HG03045 (cell line): ENCODE data around the gene COTL1.
"Not testable (repeated sequence)": the region's sequence is repeated elsewhere in the genome, so short reads cannot be mapped to it uniquely, and the experiment has no call there.

Experiments used
- ATAC-seq: cut with Tn5 transposase; IDR thresholded peaks from one replicate; pipeline ENCODE4 v1.9.1; 2021; ENCODE audit warnings: mild to moderate bottlenecking, moderate library complexity; ENCODE audit not compliant: unreplicated experiment

The COTL1 gene

DNA sequence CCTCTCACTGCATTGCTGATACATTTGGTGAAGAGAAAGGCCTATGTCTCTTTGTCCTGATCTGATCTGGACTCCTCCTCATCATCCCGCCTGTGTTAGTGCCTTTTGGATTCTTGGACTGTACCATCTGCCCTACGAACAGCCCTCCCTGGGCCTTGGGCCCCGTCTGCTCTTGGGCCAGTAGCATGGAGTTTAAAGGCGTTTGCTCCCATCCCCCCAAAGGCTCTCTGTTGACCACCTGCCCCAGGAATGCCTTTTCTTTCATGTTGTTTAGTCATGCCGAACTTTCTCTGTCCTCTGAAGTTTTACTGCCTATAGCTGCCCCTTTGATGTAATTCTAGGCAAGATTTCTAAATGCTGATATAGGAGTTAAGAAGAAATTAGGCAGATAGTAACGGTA is 82.5 kb downstream of the COTL1 start:
- ATAC-seq, result no peak

- ATAC-seq, result no peak
Observed at GRCh38 chr16:84534815-84535214, 83.1 kb downstream of the COTL1 start.

DNA sequence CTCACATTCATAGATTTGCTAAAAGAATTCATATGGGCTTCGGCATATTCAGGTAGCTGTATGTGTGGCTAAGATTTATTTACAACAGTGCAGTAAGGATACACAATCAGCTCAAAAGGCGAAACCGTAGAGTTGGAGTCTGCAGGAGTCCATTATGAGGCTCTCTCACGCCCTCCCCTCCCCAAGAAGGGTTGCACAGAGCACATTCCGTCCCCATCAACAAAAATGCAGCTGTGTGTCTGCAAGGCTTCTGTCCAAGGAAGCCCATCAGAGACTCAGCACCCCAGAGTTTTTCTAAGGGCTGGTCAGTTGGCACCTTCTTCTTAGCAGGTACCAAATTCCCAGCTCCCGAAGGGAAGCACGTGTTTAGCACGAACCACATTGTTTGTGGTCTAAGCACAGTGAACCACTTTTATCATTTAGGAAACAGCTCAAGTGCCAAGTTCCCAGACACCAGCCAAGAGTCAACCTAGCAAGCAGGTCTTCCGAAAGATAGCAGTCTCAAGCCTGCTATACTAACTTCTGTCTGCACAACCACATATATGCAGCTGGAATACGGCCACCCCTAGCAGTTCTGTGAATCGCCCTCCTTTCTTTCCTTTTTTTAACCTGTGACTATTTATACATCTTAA is 84.9 kb downstream of the COTL1 start:
- no peak for ATAC-seq

GRCh38 chr16:84532291-84532724 is 85.6 kb downstream of the COTL1 start:
- ATAC-seq, result no peak

GRCh38 chr16:84531671-84532111 is 86.2 kb downstream of the COTL1 start:
- ATAC-seq, result no peak

GRCh38 chr16:84530590-84530989 is 87.3 kb downstream of the COTL1 start:
- ATAC-seq, result no peak

DNA sequence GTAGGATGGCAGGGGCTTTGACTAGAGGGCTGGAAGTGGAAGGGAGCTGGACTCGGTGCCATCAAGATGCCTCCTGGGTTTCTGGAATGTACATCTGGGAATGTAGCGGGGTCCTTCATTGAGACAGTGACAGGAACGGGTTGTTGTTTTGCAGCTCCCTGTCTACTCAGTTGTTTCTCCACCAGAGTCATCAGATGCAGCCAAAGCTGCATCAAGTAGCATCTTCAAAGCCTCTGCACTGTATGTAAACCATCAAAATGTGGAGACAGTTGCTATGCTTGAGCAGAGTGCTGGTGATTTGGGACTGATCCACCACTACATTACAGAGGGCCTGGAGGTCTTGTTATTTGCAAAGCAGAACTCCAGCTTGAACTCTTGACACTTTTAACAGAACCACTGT is 88.3 kb downstream of the COTL1 start:
- no peak for ATAC-seq

DNA sequence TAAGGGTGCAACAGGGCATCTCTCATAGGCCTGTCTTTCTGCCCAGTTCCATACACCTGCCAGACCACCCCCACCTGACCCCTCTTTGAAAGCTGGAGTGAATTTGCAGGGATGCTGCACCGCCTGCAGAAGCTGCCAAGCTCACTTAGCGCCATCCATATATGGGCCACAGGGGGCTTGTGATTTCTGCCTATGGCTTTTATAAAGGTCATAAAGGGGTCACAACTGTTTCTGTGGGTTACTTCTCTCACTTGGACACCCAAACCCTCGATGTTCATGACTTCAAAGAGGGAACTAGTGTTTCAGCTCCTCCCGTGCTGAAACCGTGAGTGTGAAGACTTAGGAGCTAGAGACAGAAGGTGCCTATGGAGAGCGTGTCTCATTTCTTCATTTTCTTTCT is 89.6 kb downstream of the COTL1 start:
- ATAC-seq, result no peak

DNA sequence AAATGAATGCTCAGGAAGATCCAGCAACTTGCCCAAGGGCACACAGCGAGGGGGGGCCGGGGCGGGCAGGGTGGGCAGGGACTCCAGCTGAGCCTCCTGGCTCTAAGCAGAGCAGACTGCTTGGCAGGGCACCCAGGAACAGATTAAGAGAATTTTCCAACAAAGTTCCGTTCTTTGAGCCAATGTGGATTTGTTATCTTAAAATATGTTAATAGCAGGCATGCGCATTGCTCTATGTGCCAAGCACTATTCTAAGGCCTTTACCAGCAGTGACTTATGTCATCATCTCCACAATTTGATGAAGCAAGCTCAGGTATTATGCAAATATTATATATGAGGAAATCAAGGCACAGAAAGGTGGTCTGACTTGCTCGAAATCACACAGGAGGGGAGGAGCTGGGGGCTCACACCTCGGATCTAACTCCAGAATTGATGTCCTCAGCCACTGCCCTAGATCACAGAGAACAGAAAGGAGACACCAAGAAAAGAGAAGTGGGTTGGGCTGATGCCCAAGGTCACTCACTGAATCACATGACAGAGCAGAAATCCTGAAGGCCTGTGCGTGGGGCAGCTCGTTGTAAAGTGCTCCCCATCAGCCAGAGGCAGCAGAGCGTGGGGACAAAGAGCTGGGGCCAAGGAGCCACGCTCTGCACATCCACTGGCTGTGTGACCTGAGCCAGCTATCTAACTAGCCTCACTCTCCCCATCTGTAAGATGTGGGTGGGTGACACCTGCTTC is 90.2 kb downstream of the COTL1 start:
- ATAC-seq, result no peak

DNA sequence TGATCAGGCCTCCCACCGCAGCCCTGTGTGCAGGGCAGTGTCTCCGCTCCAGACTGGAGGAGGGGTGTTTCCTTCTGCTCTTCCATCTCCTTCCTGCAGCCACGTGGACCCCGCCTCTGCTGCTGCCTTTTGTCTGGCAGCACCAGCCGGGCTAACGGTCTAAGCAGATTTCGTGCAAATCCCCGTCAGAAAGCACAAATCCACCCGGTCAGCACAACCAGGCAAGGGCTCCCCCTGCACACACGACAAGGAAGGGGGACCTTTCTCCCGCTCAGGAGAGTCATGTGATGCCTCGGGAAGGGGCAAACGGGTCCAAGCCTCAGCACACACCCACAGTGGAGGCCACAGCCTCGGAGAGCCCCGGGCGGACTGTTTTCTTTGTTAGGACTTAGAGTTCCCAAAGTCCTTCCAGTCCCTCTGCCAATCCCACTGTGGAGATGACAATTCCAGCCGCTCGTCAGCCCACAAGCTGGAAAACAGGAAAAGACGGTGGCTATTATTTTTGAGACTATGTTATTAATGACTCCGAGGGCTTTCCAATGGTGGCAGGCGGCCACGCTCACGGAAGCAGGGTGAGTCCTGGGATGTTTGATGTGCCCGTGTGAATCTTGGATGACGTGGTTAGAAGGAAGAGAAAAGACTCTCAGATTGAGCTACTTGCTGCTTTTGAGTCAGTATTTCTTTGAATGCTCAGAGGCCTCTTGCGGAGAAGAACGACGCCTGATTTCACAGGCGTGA is 90.9 kb downstream of the COTL1 start:
- no peak for ATAC-seq

DNA sequence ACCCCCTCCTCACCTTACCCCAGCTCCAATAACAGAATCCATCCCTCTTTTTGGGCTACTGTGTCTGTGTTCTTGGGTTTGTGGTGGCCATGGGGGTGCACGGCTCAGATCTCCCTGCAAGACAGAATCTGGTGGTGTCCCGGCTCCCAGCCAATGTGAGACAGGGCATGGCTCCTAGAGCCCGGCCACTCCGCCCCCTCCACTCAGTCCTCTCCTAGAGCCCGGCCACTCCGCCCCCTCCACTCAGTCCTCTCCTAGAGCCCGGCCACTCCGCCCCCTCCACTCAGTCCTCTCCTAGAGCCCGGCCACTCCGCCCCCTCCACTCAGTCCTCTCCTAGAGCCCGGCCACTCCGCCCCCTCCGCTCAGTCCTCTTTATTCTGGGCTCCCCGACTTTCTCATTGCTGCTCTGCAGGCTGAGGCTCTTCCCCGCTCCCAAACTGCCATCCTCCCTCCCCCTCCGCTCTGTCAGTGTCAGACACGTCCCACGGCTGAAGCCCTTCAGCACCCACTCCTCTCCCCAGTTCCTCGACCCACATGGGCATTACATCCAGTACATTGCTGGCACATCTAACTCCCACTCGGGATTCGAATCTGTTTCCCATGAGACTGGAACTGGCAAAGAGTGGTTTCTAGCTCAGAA is 92.8 kb downstream of the COTL1 start:
- not testable (repeated sequence) for ATAC-seq

DNA sequence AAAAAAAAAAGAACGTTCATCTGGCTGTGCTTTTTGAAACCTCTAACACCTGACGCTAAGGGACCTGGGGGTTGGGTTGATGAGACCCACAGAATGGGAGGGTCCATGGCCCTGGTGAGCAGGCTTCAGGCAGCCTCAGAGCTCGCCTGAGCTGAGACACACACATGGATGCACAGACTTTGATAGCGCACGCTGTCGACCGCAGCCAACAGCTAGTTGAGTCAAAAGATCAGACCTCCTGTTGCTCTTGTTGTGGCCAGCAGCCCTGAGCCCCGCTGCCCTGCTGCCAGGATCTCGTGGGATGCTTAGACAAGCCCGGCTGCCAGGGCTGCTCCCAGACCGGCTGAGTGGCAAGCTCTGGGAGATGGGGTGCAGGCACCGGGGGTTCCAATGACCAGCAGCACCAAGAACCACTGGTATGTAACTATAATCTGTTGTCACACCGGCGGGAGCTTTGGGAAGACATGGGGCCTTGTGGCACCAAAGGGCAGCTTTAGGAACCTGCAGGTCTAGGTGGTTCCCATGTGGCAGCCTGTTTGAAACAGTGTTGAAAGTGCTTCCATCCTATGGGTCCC is 93.4 kb downstream of the COTL1 start:
- no peak for ATAC-seq

- ATAC-seq, result no peak
Observed at GRCh38 chr16:84521497-84521770, 96.4 kb downstream of the COTL1 start.

DNA sequence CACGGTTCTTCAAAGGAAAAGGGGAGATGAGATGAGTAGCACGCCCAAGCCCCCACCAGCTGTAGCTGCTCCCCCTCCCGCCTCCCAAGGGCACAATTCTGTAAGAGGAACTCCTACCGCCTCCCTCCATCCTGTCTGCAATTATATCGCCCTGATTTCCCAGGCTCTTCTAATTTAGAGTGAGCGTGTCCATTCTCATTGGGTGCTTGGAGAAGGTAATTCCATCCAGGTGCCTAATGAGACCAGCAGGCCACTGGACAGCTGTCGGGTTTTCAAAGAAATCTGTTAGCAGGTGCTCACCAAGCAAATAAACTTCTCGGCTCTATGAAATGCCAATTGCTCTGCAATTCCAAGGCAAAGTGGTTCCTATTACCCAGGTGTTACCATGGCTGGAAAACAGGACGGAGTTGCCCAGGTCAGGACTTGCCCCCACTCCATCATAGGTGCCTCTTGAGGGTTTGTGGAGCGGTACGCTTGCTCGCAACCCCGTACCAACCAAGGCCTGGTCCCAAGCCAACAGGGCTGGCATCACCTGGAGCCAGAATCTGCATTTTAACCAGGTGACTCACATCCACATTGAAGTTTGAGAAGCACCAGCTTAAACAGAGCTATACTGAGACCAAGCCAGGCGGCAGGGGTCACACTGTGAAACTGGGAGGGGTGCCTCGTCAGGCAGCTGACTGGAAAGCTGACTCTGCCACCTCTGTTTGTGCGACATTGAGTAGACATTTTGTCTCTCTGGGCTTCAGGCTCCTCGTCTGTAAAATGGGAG is 97.0 kb downstream of the COTL1 start:
- no peak for ATAC-seq

DNA sequence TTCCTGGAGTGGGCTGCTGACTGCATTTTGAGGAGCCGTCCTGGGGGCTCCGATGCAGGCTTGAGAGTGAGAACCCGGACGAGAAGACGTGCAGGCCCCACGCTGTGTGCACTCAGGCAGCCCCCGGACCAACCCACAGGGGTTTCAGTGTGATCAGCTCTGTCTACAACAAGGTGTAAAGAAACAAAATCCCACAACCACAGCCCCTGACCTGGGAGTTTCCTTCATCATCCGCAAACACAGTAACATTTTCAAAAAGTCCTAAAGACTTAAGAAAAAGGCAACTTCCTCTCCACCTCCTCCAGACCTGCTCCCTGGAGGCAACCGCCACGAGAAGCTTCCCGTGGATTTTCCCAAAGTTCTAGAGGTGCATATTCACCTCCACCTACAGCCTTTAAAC is 98.0 kb downstream of the COTL1 start:
- no peak for ATAC-seq

GRCh38 chr16:84518804-84519341 is 99.0 kb downstream of the COTL1 start:
- ATAC-seq, result no peak

DNA sequence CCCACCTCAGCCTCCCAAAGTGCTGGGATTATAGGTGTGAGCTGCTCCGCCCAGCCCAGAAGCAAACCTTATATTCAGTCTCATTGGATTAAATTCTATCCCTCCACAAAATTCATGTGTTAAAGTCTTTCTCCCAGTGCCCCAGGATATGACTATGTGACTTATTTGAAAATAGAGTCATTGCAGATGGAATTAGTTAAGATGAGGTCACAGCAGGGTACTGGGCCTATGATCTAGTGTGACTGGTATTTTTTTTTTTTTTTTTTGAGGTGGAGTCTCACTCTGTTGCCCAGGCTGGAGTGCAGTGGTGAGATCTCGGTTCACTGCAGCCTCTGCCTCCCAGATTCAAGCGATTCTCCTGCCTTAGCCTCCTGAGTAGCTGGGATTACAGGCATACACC is 99.7 kb downstream of the COTL1 start:
- not testable (repeated sequence) for ATAC-seq

DNA sequence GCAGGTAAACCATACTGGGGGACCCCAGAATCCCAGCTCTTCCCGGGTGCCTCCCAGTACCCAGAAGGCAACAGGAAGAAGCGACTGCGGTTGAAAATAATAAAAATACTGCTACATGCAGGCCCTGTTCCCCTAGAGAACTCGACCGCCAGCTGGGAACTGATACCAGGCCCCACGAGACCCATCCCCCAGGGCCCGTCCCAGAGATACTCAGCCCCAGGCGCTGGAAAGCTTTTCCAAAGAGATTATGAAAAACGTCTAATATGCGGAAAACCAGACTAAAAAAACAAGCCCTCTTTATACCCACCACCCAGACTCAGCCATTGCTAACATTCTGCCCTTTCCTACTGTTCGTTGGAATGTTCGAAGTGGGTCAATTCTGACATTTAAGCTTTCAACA is 100.5 kb downstream of the COTL1 start:
- ATAC-seq, result no peak
